ENCODE results near the gene COX17.
A peak's percentile ranks its signal among the peaks of the same experiment; 100 is the strongest.

DNA sequence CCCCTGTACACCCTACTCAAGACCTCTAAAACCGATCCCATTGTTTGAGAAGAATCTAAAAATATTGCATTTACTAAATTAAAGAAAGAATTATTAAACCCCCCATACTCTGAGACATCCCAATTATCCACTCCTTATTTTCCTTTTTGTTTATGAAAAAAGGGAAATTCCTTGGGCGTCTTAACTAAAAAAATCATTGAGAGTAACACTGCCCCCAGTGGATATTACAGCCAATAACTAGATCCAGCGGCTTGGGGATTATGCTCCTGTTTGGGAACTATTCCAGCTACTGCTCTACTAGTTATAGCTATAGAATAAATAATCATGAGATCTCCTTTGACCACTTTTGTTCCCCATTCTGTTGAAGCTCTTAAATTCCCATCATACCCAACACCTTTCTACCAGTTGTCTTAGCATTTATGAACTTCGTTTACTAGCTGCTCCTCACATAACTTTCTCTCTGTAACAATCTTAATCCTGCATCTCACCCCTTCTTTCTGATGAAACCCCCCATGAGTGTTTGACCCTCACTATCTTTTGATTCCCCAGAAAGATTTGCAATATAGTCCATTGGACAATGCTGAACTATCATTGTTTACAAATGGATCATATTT lies 12.9 kb upstream of the COX17 start:
- TF ChIP-seq, protein P1, sequence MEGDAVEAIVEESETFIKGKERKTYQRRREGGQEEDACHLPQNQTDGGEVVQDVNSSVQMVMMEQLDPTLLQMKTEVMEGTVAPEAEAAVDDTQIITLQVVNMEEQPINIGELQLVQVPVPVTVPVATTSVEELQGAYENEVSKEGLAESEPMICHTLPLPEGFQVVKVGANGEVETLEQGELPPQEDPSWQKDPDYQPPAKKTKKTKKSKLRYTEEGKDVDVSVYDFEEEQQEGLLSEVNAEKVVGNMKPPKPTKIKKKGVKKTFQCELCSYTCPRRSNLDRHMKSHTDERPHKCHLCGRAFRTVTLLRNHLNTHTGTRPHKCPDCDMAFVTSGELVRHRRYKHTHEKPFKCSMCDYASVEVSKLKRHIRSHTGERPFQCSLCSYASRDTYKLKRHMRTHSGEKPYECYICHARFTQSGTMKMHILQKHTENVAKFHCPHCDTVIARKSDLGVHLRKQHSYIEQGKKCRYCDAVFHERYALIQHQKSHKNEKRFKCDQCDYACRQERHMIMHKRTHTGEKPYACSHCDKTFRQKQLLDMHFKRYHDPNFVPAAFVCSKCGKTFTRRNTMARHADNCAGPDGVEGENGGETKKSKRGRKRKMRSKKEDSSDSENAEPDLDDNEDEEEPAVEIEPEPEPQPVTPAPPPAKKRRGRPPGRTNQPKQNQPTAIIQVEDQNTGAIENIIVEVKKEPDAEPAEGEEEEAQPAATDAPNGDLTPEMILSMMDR (IDR thresholded peaks at IDR 0.05) = peak; percentile 17 to 71 (median 51)
- TF ChIP-seq POLR2A (IDR thresholded peaks at IDR 0.05) = no peak
